SKM-1 treated with dmso at 0.1 percent for 144 hours (cell line): Measurements from ENCODE around the gene SDF4.
"Not testable (repeated sequence)": the region's sequence is repeated elsewhere in the genome, so short reads cannot be mapped to it uniquely, and the experiment has no call there.

Experiments
- DNase-seq: peaks from one replicate; lab custom pipeline; 2025; ENCODE audit not compliant: unreplicated experiment; lab: John Stamatoyannopoulos, UW

The SDF4 gene

GRCh38 chr1:1179983-1180861, 51.6 kb downstream of the SDF4 start:
- DNase-seq, result no peak

- no peak for DNase-seq
Observed at GRCh38 chr1:1179346-1179982, 52.3 kb downstream of the SDF4 start.

- DNase-seq, result no peak
Observed at GRCh38 chr1:1178794-1179331, 52.9 kb downstream of the SDF4 start.

- DNase-seq, result no peak
Observed at GRCh38 chr1:1177452-1178206, 54.2 kb downstream of the SDF4 start.

- no peak for DNase-seq
Observed at GRCh38 chr1:1176931-1177330, 54.9 kb downstream of the SDF4 start.

GRCh38 chr1:1176063-1176761, 55.6 kb downstream of the SDF4 start:
- DNase-seq, result not testable (repeated sequence)

- DNase-seq, result no peak
Observed at GRCh38 chr1:1175221-1176062, 56.4 kb downstream of the SDF4 start.

GRCh38 chr1:1173793-1174415, 57.9 kb downstream of the SDF4 start, which contains the start of gene TTLL10:
Gene TTLL10, plus strand, starts transcription at chr1:1173880. Its CDS starts 5,336 bp downstream, at chr1:1179216.
- no peak for DNase-seq

GRCh38 chr1:1173061-1173792, 58.6 kb downstream of the SDF4 start:
- DNase-seq, result no peak

GRCh38 chr1:1171546-1172340, 60.1 kb downstream of the SDF4 start:
- no peak for DNase-seq

GRCh38 chr1:1171161-1171545, 60.6 kb downstream of the SDF4 start:
- no peak for DNase-seq

- DNase-seq, result no peak
Observed at GRCh38 chr1:1170215-1171091, 61.3 kb downstream of the SDF4 start.

- no peak for DNase-seq
Observed at GRCh38 chr1:1169429-1170214, 62.2 kb downstream of the SDF4 start.

- no peak for DNase-seq
Observed at GRCh38 chr1:1168451-1169411, 63.1 kb downstream of the SDF4 start.

- DNase-seq, result no peak
Observed at GRCh38 chr1:1167841-1168450, 63.9 kb downstream of the SDF4 start.
